H9 (cell line): Measurements from ENCODE around the gene IFNA2. TPM values are rescaled to one million over a fixed set of nuclear protein-coding genes. Genes with fewer than 3 reads are reported as not detected.

Source experiments
- DNase-seq: peaks from one replicate; pipeline ENCODE4 v3.0.0-alpha.2; 2017
- H2AFZ ChIP-seq: one replicate; pipeline ENCODE4 v1.6.1; 2013; ENCODE audit warnings: mild to moderate bottlenecking, low read length, control low read depth, moderate library complexity
- H2AK5ac ChIP-seq: 2 replicates; pipeline ENCODE4 v1.6.1; 2013; ENCODE audit warnings: low read length, control low read depth, mixed read lengths; ENCODE audit not compliant: insufficient read length
- H2BK120ac ChIP-seq: one replicate; pipeline ENCODE4 v1.6.1; 2013; ENCODE audit warnings: low read depth, mild to moderate bottlenecking, low read length, control low read depth, inconsistent platforms; ENCODE audit not compliant: poor library complexity, severe bottlenecking
- H2BK12ac ChIP-seq: 2 replicates; pipeline ENCODE4 v1.6.1; 2013; ENCODE audit warnings: low read length, control low read depth, mixed read lengths, low read depth; ENCODE audit not compliant: insufficient read length
- H2BK15ac ChIP-seq: 2 replicates; pipeline ENCODE4 v1.6.1; 2013; ENCODE audit warnings: low read depth, low read length, control low read depth
- H2BK20ac ChIP-seq: one replicate; pipeline ENCODE4 v1.6.1; 2013; ENCODE audit warnings: low read depth, mild to moderate bottlenecking, low read length, control low read depth, inconsistent platforms; ENCODE audit not compliant: poor library complexity, severe bottlenecking
- H2BK5ac ChIP-seq: 2 replicates; pipeline ENCODE4 v1.6.1; 2013; ENCODE audit warnings: low read length, control low read depth, mixed read lengths; ENCODE audit not compliant: insufficient read length
- H3K14ac ChIP-seq: 2 replicates; pipeline ENCODE4 v1.6.1; 2013; ENCODE audit warnings: low read length, control low read depth; ENCODE audit not compliant: insufficient read depth
- H3K18ac ChIP-seq: 2 replicates; pipeline ENCODE4 v1.6.1; 2013; ENCODE audit warnings: low read depth, mild to moderate bottlenecking, mixed read lengths, low read length, control low read depth; ENCODE audit not compliant: insufficient read length
- H3K23ac ChIP-seq: 2 replicates; pipeline ENCODE4 v1.6.1; 2013; ENCODE audit warnings: low read length, control low read depth, mixed read lengths, low read depth; ENCODE audit not compliant: insufficient read length
- H3K23me2 ChIP-seq: 2 replicates; pipeline ENCODE4 v1.6.1; 2013; ENCODE audit warnings: low read depth, mild to moderate bottlenecking, mixed read lengths, low read length, control low read depth; ENCODE audit not compliant: insufficient read length, poor library complexity, severe bottlenecking
- H3K27ac ChIP-seq: 2 replicates; pipeline ENCODE4 v1.5.1; 2013; ENCODE audit warnings: low read length, control low read depth, mixed read lengths, low read depth; ENCODE audit not compliant: insufficient read length
- H3K27me3 ChIP-seq: 2 replicates; pipeline ENCODE4 v1.6.1; 2013; ENCODE audit warnings: low read length, control low read depth, inconsistent platforms; ENCODE audit not compliant: insufficient read depth
- H3K4ac ChIP-seq: 2 replicates; pipeline ENCODE4 v1.6.1; 2013; ENCODE audit warnings: low read depth, mild to moderate bottlenecking, control low read depth, inconsistent platforms, low read length, moderate library complexity
- H3K4me1 ChIP-seq: 2 replicates; pipeline ENCODE4 v1.6.1; 2013; ENCODE audit warnings: low read length, control low read depth, inconsistent platforms; ENCODE audit not compliant: insufficient read depth
- H3K4me2 ChIP-seq: 2 replicates; pipeline ENCODE4 v1.6.1; 2013; ENCODE audit warnings: low read length, control low read depth, mixed read lengths; ENCODE audit not compliant: insufficient read length, insufficient read depth
- H3K56ac ChIP-seq: 2 replicates; pipeline ENCODE4 v1.6.1; 2013; ENCODE audit warnings: low read depth, mild to moderate bottlenecking, mixed read lengths, low read length, control low read depth; ENCODE audit not compliant: insufficient read length
- H3K79me1 ChIP-seq: 2 replicates; pipeline ENCODE4 v1.6.1; 2013; ENCODE audit warnings: low read depth, mild to moderate bottlenecking, moderate library complexity, low read length, control low read depth, inconsistent platforms; ENCODE audit not compliant: insufficient read depth, poor library complexity, severe bottlenecking
- H3K79me2 ChIP-seq: 2 replicates; pipeline ENCODE4 v1.6.1; 2013; ENCODE audit warnings: low read length, control low read depth, inconsistent platforms; ENCODE audit not compliant: insufficient read depth
- H3K9ac ChIP-seq: 2 replicates; pipeline ENCODE4 v1.6.1; 2013; ENCODE audit warnings: low read length, control low read depth, mixed read lengths; ENCODE audit not compliant: insufficient read length; ENCODE audit errors: extremely low read depth
- H3K9me3 ChIP-seq: one replicate; pipeline ENCODE4 v1.6.1; 2013; ENCODE audit warnings: low read depth, low read length, inconsistent platforms; ENCODE audit not compliant: control insufficient read depth
- H3T11ph ChIP-seq: one replicate; pipeline ENCODE4 v1.6.1; 2013; ENCODE audit warnings: mild to moderate bottlenecking, low read length, control low read depth, inconsistent platforms
- H4K20me1 ChIP-seq: one replicate; pipeline ENCODE4 v1.6.1; 2013; ENCODE audit not compliant: control insufficient read depth, insufficient read length, insufficient read depth
- H4K5ac ChIP-seq: 2 replicates; pipeline ENCODE4 v1.6.1; 2013; ENCODE audit warnings: low read depth, mild to moderate bottlenecking, mixed read lengths, low read length, control low read depth; ENCODE audit not compliant: insufficient read length
- H4K8ac ChIP-seq: replicated peaks from 2 replicates; pipeline ENCODE4 v1.6.1; 2013; ENCODE audit warnings: low read length, control low read depth, mixed read lengths, low read depth; ENCODE audit not compliant: insufficient read length
- H4K91ac ChIP-seq: 2 replicates; pipeline ENCODE4 v1.6.1; 2013; ENCODE audit warnings: low read depth, mild to moderate bottlenecking, moderate library complexity, mixed read lengths, low read length, control low read depth; ENCODE audit not compliant: insufficient read length
- H3K27ac Mint-ChIP-seq, 3 experiments: 2 replicates in 2 of 3; 3 replicates in 1 of 3; pipeline ENCODE4 v1.8.0; 2020 to 2021; ENCODE audit warnings: mixed read lengths in 3 of 3, mild to moderate bottlenecking in 1 of 3, moderate library complexity in 1 of 3
- H3K27me3 Mint-ChIP-seq: 2 replicates; pipeline ENCODE4 v1.8.0; 2021; ENCODE audit warnings: low read depth, mild to moderate bottlenecking, moderate library complexity, mixed read lengths
- H3K36me3 Mint-ChIP-seq, 3 experiments: 2 replicates in 2 of 3; 3 replicates in 1 of 3; pipeline ENCODE4 v1.8.0; 2020 to 2021; ENCODE audit warnings: low read depth in 3 of 3, mixed read lengths in 3 of 3; ENCODE audit not compliant: insufficient read depth in 1 of 3
- H3K4me1 Mint-ChIP-seq, 2 experiments: 2 replicates each; pipeline ENCODE4 v1.8.0; 2020; ENCODE audit warnings: mixed read lengths in 2 of 2
- H3K4me3 Mint-ChIP-seq, 2 experiments: 2 replicates in 1 of 2; 3 replicates in 1 of 2; pipeline ENCODE4 v1.8.0; 2020 to 2021; ENCODE audit warnings: mild to moderate bottlenecking in 2 of 2, mixed read lengths in 2 of 2, moderate library complexity in 1 of 2
- H3K9me3 Mint-ChIP-seq, 2 experiments: 2 replicates in 1 of 2; 3 replicates in 1 of 2; pipeline ENCODE4 v1.8.0; 2020; ENCODE audit warnings: mild to moderate bottlenecking in 2 of 2, mixed read lengths in 2 of 2, moderate library complexity in 1 of 2
- CTCF ChIP-seq: fragments of 200-600 bp; sonication (generic); conservative IDR thresholded peaks from 3 replicates; pipeline ENCODE4 v1.8.0; 2021; ENCODE audit warnings: antibody characterized with exemption, mild to moderate bottlenecking
- WGBS: extraction: QIAGEN DNeasy Blood & Tissue Kit; methylation state at CpG from one replicate; pipeline ENCODE4 v1.1.7; 2013; ENCODE audit warnings: missing lambda C conversion rate, low lambda C conversion rate, mixed read lengths; ENCODE audit not compliant: insufficient read length; ENCODE audit errors: extremely low coverage; 5-methylcytosine and 5-hydroxymethylcytosine counted together
- total RNA-seq: library from RNA; stranded (reverse); gene quantifications from 2 replicates; pipeline ENCODE4 v1.2.1, GENCODE V29; 2021

IFNA2 gene
- total RNA-seq, 1 experiment from 2014 or later: not detected

GRCh38 chr9:21408817-21409216 lies 23.6 kb upstream of the IFNA2 start, which contains the start of gene IFNA8:
Gene IFNA8 (plus strand): TSS chr9:21409117. CDS start chr9:21409177, 60 bp downstream.
- Histone ChIP-seq H3K23me2 (no peaks in the 10 kb centered on the region), H4K91ac (no peak within 1 kb of the TSS), H4K8ac (no peak within 1 kb of the TSS), H2BK15ac (no peak within 1 kb of the TSS), H3K9me3 (no peaks in the 10 kb centered on the region), H3K79me2 (no peaks in the 10 kb centered on the region), H3K4ac (no peak within 1 kb of the TSS), H2AK5ac (no peak within 1 kb of the TSS), H3K4me2 (no peak within 1 kb of the TSS), H3K27ac (no peak within 1 kb of the TSS), H3K4me1 (no peaks in the 10 kb centered on the region), H3K23ac (no peak within 1 kb of the TSS), H3K14ac (no peak within 1 kb of the TSS), H2BK12ac (no peak within 1 kb of the TSS), H2AFZ (no peak within 1 kb of the TSS), H2BK120ac (no peak within 1 kb of the TSS), H2BK5ac (no peak within 1 kb of the TSS), H3T11ph (no peak within 1 kb of the TSS), H4K20me1 (no peaks in the 10 kb centered on the region), H3K79me1 (no peaks in the 10 kb centered on the region), H3K9ac (no peak within 1 kb of the TSS), H3K27me3 (no peaks in the 10 kb centered on the region), H3K56ac (no peak within 1 kb of the TSS), H4K5ac (no peak within 1 kb of the TSS), H2BK20ac (no peak within 1 kb of the TSS), H3K18ac (no peak within 1 kb of the TSS)
- Mint-ChIP-seq H3K4me1 (no peaks in the 10 kb centered on the region), H3K27me3 (peaks cover 28% of the 10 kb centered on the region), H3K27ac (no peak within 1 kb of the TSS), H3K36me3 (no peaks in the 10 kb centered on the region), H3K4me3 (no peak within 1 kb of the TSS), H3K9me3 (no peaks in the 10 kb centered on the region)
- WGBS: no CpG with 5 or more reads among the region's 1 CpG
- TF ChIP-seq CTCF: no peak
- DNase-seq: no peak
